OCI-LY1 (cell line): ENCODE data around the gene PLOD2.

Experiments
- H2AFZ ChIP-seq: fragments of 200-600 bp; sonication (generic), shearing (Covaris generic); 2 replicates; pipeline ENCODE4 v1.6.0; 2014; ENCODE audit warnings: antibody characterized with exemption, mild to moderate bottlenecking, low read length
- H3F3A ChIP-seq: fragments of 200-600 bp; sonication (generic), shearing (Covaris generic); 2 replicates; pipeline ENCODE4 v1.6.0; 2014; ENCODE audit warnings: mild to moderate bottlenecking, antibody characterized with exemption, low read length, moderate library complexity; ENCODE audit not compliant: insufficient read depth
- H3K27ac ChIP-seq: fragments of 200-600 bp; sonication (generic); 2 replicates; pipeline ENCODE4 v1.5.1; 2014; ENCODE audit warnings: low read length, mixed run types, mild to moderate bottlenecking, low read depth; ENCODE audit not compliant: poor library complexity, severe bottlenecking
- H3K27me3 ChIP-seq: fragments of 200-600 bp; sonication (generic); 2 replicates; pipeline ENCODE4 v1.6.0; 2014; ENCODE audit warnings: antibody characterized with exemption, mild to moderate bottlenecking, low read length, moderate library complexity; ENCODE audit not compliant: insufficient read depth
- H3K36me3 ChIP-seq: fragments of 200-600 bp; sonication (generic); 2 replicates; pipeline ENCODE4 v1.6.1; 2014; ENCODE audit warnings: mild to moderate bottlenecking, antibody characterized with exemption, low read length, moderate library complexity, mixed read lengths; ENCODE audit not compliant: insufficient read depth
- H3K4me1 ChIP-seq: fragments of 200-600 bp; sonication (generic); 2 replicates; pipeline ENCODE4 v1.5.1; 2014; ENCODE audit warnings: mild to moderate bottlenecking, low read length, moderate library complexity; ENCODE audit not compliant: insufficient read depth, severe bottlenecking
- H3K4me2 ChIP-seq: fragments of 200-600 bp; sonication (generic), shearing (Covaris generic); 2 replicates; pipeline ENCODE4 v1.6.1; 2014; ENCODE audit warnings: low read length
- H3K4me3 ChIP-seq: fragments of 200-600 bp; sonication (generic); 2 replicates; pipeline ENCODE4 v1.5.1; 2014; ENCODE audit warnings: low read length, low read depth, mild to moderate bottlenecking, mixed read lengths; ENCODE audit not compliant: poor library complexity, severe bottlenecking
- H3K79me2 ChIP-seq: fragments of 200-600 bp; shearing (Covaris generic); 2 replicates; pipeline ENCODE4 v1.6.1; 2016; ENCODE audit warnings: mixed run types, low read length, mixed read lengths; ENCODE audit not compliant: insufficient read depth
- H3K9ac ChIP-seq: fragments of 200-600 bp; sonication (generic), shearing (Covaris generic); 2 replicates; pipeline ENCODE4 v1.6.1; 2014; ENCODE audit warnings: mild to moderate bottlenecking, low read length, mixed read lengths
- H3K9me2 ChIP-seq: fragments of 200-600 bp; sonication (generic), shearing (Covaris generic); 2 replicates; pipeline ENCODE4 v1.6.1; 2014; ENCODE audit warnings: low read depth, mild to moderate bottlenecking, low read length, mixed read lengths
- H3K9me3 ChIP-seq: fragments of 200-600 bp; shearing (Covaris generic); 2 replicates; pipeline ENCODE4 v1.6.1; 2014; ENCODE audit warnings: low read length, mixed read lengths
- H4K20me1 ChIP-seq: fragments of 200-600 bp; sonication (generic), shearing (Covaris generic); 2 replicates; pipeline ENCODE4 v1.6.0; 2016; ENCODE audit warnings: mild to moderate bottlenecking, low read length; ENCODE audit not compliant: insufficient read depth
- EZH2 ChIP-seq: fragments of 200-600 bp; sonication (generic), shearing (Covaris generic); IDR thresholded peaks from 2 replicates; pipeline ENCODE4 v1.8.0; 2017; ENCODE audit warnings: borderline replicate concordance, mixed run types, mild to moderate bottlenecking, antibody characterized with exemption, low read length, moderate library complexity, mixed read lengths
- TF ChIP-seq, protein P1 (sequence below): fragments of 200-600 bp; sonication (generic), shearing (Covaris generic); IDR thresholded peaks from 2 replicates; pipeline ENCODE4 v1.5.1; 2017; ENCODE audit warnings: mild to moderate bottlenecking, antibody characterized with exemption, low read length, moderate library complexity, mixed read lengths

PLOD2 gene

GRCh38 chr3:146139586-146140110 lies 21.3 kb downstream of the PLOD2 start:
- Histone ChIP-seq H2AFZ (no peak overlapping the region), H3K9me2 (no peaks in the 10 kb centered on the region), H3K79me2 (no peaks in the 10 kb centered on the region), H3K27me3 (no peaks in the 10 kb centered on the region), H3K4me1 (no peaks in the 10 kb centered on the region), H3K27ac (no peak overlapping the region), H3K9me3 (no peaks in the 10 kb centered on the region), H3K4me3 (no peak overlapping the region), H3K36me3 (no peaks in the 10 kb centered on the region), H3K9ac (no peak overlapping the region), H3F3A (no peaks in the 10 kb centered on the region), H4K20me1 (no peaks in the 10 kb centered on the region), H3K4me2 (no peak overlapping the region)
- TF ChIP-seq, protein P1, sequence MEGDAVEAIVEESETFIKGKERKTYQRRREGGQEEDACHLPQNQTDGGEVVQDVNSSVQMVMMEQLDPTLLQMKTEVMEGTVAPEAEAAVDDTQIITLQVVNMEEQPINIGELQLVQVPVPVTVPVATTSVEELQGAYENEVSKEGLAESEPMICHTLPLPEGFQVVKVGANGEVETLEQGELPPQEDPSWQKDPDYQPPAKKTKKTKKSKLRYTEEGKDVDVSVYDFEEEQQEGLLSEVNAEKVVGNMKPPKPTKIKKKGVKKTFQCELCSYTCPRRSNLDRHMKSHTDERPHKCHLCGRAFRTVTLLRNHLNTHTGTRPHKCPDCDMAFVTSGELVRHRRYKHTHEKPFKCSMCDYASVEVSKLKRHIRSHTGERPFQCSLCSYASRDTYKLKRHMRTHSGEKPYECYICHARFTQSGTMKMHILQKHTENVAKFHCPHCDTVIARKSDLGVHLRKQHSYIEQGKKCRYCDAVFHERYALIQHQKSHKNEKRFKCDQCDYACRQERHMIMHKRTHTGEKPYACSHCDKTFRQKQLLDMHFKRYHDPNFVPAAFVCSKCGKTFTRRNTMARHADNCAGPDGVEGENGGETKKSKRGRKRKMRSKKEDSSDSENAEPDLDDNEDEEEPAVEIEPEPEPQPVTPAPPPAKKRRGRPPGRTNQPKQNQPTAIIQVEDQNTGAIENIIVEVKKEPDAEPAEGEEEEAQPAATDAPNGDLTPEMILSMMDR, result no peak
- TF ChIP-seq EZH2, result no peak

- H3K79me2 ChIP-seq, result no peaks in the 10 kb centered on the region
- no peak overlapping the region for H3K9ac ChIP-seq
- no peaks in the 10 kb centered on the region for H4K20me1 ChIP-seq
- no peaks in the 10 kb centered on the region for H3K36me3 ChIP-seq
- TF ChIP-seq, protein P1, result no peak
- no peak for TF ChIP-seq EZH2
- H3K4me1 ChIP-seq, result no peaks in the 10 kb centered on the region
- H3K4me3 ChIP-seq, result no peak overlapping the region
- no peak overlapping the region for H3K4me2 ChIP-seq
- H3K27ac ChIP-seq, result no peak overlapping the region
- no peaks in the 10 kb centered on the region for H3F3A ChIP-seq
- H3K9me2 ChIP-seq, result no peaks in the 10 kb centered on the region
- no peak overlapping the region for H2AFZ ChIP-seq
- H3K9me3 ChIP-seq, result no peaks in the 10 kb centered on the region
- no peaks in the 10 kb centered on the region for H3K27me3 ChIP-seq
These were observed 22.1 kb downstream of the PLOD2 start for GRCh38 chr3:146138902-146139301.

DNA sequence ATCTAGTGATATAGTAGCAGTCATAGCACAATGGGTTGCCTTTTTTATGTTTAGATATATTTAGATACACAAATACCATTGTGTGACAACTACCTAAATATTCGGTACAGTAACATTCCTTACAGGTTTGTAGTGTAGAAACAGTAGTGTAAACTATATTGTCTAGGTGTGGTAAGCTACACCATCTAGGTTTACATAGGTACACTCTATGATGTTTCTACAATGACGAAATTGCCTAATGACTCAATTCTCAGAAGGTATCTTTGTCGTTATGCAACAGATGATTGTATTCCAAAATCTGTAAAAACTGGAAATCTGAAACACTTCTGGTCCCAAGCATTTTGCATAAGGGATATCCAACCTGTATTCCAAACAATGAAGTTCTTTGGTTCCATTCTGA lies 24.3 kb downstream of the PLOD2 start:
- no peak for TF ChIP-seq EZH2
- TF ChIP-seq, protein P1, result no peak
- H3F3A ChIP-seq, result no peaks in the 10 kb centered on the region
- no peaks in the 10 kb centered on the region for H3K79me2 ChIP-seq
- H3K4me2 ChIP-seq, result no peak overlapping the region
- no peaks in the 10 kb centered on the region for H3K27me3 ChIP-seq
- no peaks in the 10 kb centered on the region for H3K4me1 ChIP-seq
- H3K4me3 ChIP-seq, result no peak overlapping the region
- H3K9me2 ChIP-seq, result no peaks in the 10 kb centered on the region
- H4K20me1 ChIP-seq, result no peaks in the 10 kb centered on the region
- H3K27ac ChIP-seq, result no peak overlapping the region
- H2AFZ ChIP-seq, result no peak overlapping the region
- no peaks in the 10 kb centered on the region for H3K9me3 ChIP-seq
- no peaks in the 10 kb centered on the region for H3K36me3 ChIP-seq
- H3K9ac ChIP-seq, result no peak overlapping the region
